ENCODE measurements around the gene EXOC4.

DNA sequence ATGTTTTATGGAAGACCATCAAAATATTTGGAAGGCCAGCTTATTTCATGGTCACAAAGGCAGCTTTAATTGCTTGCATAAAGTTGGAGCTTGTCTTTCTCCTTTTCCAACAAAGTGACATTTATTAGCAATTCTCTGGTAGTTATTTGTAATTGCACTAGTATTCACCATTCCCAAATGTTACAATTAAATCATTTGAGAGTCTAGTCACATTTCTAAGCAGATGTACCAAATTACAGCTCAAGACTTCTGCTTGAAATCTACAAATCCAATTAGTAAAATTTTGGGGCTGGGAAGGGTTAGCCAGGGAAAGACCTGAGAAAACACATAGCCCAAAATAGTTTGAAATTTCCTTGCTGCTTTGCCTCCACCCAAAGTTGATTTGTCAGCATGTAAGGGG, 498.2 kb downstream of the EXOC4 start:
- TF ChIP-seq, protein P1, sequence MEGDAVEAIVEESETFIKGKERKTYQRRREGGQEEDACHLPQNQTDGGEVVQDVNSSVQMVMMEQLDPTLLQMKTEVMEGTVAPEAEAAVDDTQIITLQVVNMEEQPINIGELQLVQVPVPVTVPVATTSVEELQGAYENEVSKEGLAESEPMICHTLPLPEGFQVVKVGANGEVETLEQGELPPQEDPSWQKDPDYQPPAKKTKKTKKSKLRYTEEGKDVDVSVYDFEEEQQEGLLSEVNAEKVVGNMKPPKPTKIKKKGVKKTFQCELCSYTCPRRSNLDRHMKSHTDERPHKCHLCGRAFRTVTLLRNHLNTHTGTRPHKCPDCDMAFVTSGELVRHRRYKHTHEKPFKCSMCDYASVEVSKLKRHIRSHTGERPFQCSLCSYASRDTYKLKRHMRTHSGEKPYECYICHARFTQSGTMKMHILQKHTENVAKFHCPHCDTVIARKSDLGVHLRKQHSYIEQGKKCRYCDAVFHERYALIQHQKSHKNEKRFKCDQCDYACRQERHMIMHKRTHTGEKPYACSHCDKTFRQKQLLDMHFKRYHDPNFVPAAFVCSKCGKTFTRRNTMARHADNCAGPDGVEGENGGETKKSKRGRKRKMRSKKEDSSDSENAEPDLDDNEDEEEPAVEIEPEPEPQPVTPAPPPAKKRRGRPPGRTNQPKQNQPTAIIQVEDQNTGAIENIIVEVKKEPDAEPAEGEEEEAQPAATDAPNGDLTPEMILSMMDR (IDR thresholded peaks at IDR 0.05): no peak
- TF ChIP-seq POLR2A (IDR thresholded peaks at IDR 0.05): no peak
